K562 (cell line): ENCODE measurements around the gene GP1BB. TPM values are rescaled to one million over a fixed set of nuclear protein-coding genes. Genes with fewer than 3 reads are reported as not detected.

Experiments used
- CAMTA2 ChIP-seq: fragments of 250-450 bp; sonication (Bioruptor Pico); conservative IDR thresholded peaks from 2 replicates; pipeline ENCODE4 v1.5.1; 2022
- CREB5 ChIP-seq: fragments of 250-450 bp; sonication (Bioruptor Pico); IDR thresholded peaks from 2 replicates; pipeline ENCODE4 v1.5.0; 2020; ENCODE audit warnings: mild to moderate bottlenecking
- ETS1 ChIP-seq: conservative IDR thresholded peaks from 2 replicates; pipeline ENCODE4 v1.6.1; 2011; ENCODE audit warnings: low read depth, mild to moderate bottlenecking, low read length; ENCODE audit not compliant: control insufficient read depth
- FOXJ2 ChIP-seq: fragments of 200-800 bp; sonication (Bioruptor generic); IDR thresholded peaks from 2 replicates; pipeline ENCODE4 v1.6.1; 2016; ENCODE audit warnings: missing genetic modification characterization, missing compliant biosample characterization
- GTF3C2 ChIP-seq: IDR thresholded peaks from 3 replicates; pipeline ENCODE4 v1.6.1; 2011; ENCODE audit warnings: borderline replicate concordance, mild to moderate bottlenecking, moderate library complexity; ENCODE audit not compliant: insufficient read length; ENCODE audit errors: extremely low read depth
- JUN ChIP-seq, 2 experiments: sonication (generic) in 1 of 2; formaldehyde crosslinking in 1 of 2; IDR thresholded peaks; 2 replicates each; pipeline versions ENCODE4 v1.6.1 to v1.8.0; 2012 to 2022; ENCODE audit warnings: borderline replicate concordance in 2 of 2, mild to moderate bottlenecking in 2 of 2, improper control_type of control experiment in 1 of 2, low read depth in 1 of 2, low read length in 1 of 2, missing genetic modification reagents in 1 of 2
- NCOA2 ChIP-seq, 2 experiments: fragments of 450-650 bp; IDR thresholded peaks; 2 replicates each; pipeline ENCODE4 v1.6.1; 2018; ENCODE audit warnings: mild to moderate bottlenecking in 2 of 2, moderate library complexity in 1 of 2; ENCODE audit not compliant: partially characterized antibody in 2 of 2
- ZFX ChIP-seq: sonication (generic); formaldehyde crosslinking; IDR thresholded peaks from 2 replicates; pipeline ENCODE4 v1.8.0; 2022; ENCODE audit warnings: mild to moderate bottlenecking, missing genetic modification reagents, moderate library complexity
- ZKSCAN1 ChIP-seq: fragments of 150-350 bp; IDR thresholded peaks from 2 replicates; pipeline ENCODE4 v1.6.1; 2016; ENCODE audit warnings: low read depth, low read length
- ZZZ3 ChIP-seq: fragments of 450-650 bp; IDR thresholded peaks from 2 replicates; pipeline ENCODE4 v1.6.1; 2016; ENCODE audit warnings: antibody characterized with exemption, mild to moderate bottlenecking, moderate library complexity
- polyA plus RNA-seq, 8 experiments: library from polyadenylated mRNA; depleted of rRNA in 4 of 8; stranded (reverse) in 5 of 8; unstranded in 3 of 8; fragments of >200 nt; fragmentation: Nextera tagmentation in 2 of 8; fragmentation: Illumina TruSeq in 1 of 8; extraction: Ambion mirVana in 2 of 8; extraction: Trizol in 1 of 8; gene quantifications; 2 replicates each; pipeline versions ENCODE4 v1.2.1 to v1.2.3, GENCODE V29; 2011 to 2014; ENCODE audit warnings: inconsistent platforms in 1 of 8, missing spikeins in 1 of 8
- total RNA-seq, 7 experiments: library from RNA; depleted of rRNA in 6 of 7; stranded (reverse); fragments of >200 nt in 6 of 7; fragmentation: Illumina TruSeq in 2 of 7; extraction: Trizol in 2 of 7; gene quantifications; 2 replicates each; pipeline versions ENCODE4 v1.2.1 to v1.2.3, GENCODE V29; 2011 to 2021; ENCODE audit warnings: low replicate concordance in 1 of 7

Gene GP1BB
- total and polyA plus RNA-seq, 9 of the 15 experiments (the other 6 are each of a cell fraction or from before 2014, with no cell fraction given), result 0.69 to 162 (median 2.8) TPM

GRCh38 chr22:19770349-19771220 lies 47.2 kb downstream of the GP1BB start (continued):
- TF ChIP-seq GTF3C2 (no peak), ETS1 (0 out of 2 replicates have a peak, but pooled peaks have one; percentile 48), CAMTA2 (CRISPR knock-in tag) (no peak), ZFX (CRISPR knock-in tag) (no peak), ZZZ3 (no peak), FOXJ2 (tag) (no peak), ZKSCAN1 (no peak), JUN (IDR thresholded peaks at IDR 0.05; ENCODE audit: borderline replicate concordance, low read depth, low read length) (no peak), JUN (CRISPR knock-in tag; IDR thresholded peaks at IDR 0.05; ENCODE audit: borderline replicate concordance) (no peak), NCOA2 (IDR thresholded peaks at IDR 0.05; ENCODE audit: partially characterized antibody in 2 of 2) (no peak), CREB5 (CRISPR knock-in tag) (no peak)
- TF ChIP-seq, all 486 proteins: peak for 11
